22Rv1 (cell line): ENCODE results near the gene MCEE.

Experiments used
- CTCF ChIP-seq: fragments of 450-650 bp; IDR thresholded peaks from 2 replicates; pipeline ENCODE4 v1.5.1; 2017; ENCODE audit warnings: mild to moderate bottlenecking
- ZFX ChIP-seq: fragments of 450-650 bp; IDR thresholded peaks from 2 replicates; pipeline ENCODE4 v1.6.1; 2017; ENCODE audit warnings: antibody characterized with exemption, borderline replicate concordance

GRCh38 chr2:71133603-71134002 is 3.6 kb upstream of the MCEE start:
- TF ChIP-seq CTCF = no peak
- TF ChIP-seq ZFX = no peak
